Ureter (tissue), 1 donor: ENCODE data around the gene SRSF2. TPM values are rescaled to one million over a fixed set of nuclear protein-coding genes. Genes with fewer than 3 reads are reported as not detected.
"Not testable (repeated sequence)": the region's sequence is repeated elsewhere in the genome, so short reads cannot be mapped to it uniquely, and the experiment has no call there.

Source experiments
- DNase-seq: peaks from one replicate; pipeline ENCODE4 v3.0.0-alpha.2; 2020; ENCODE audit warnings: low spot score
- total RNA-seq: library from RNA; stranded (reverse); gene quantifications from one replicate; pipeline ENCODE4 v1.2.4, GENCODE V29; 2023
- donor health status: DM: yes; HTN: yes; CAD: no.

SRSF2 gene
- total RNA-seq, 1 donor from 2014 or later = 231 TPM

DNA sequence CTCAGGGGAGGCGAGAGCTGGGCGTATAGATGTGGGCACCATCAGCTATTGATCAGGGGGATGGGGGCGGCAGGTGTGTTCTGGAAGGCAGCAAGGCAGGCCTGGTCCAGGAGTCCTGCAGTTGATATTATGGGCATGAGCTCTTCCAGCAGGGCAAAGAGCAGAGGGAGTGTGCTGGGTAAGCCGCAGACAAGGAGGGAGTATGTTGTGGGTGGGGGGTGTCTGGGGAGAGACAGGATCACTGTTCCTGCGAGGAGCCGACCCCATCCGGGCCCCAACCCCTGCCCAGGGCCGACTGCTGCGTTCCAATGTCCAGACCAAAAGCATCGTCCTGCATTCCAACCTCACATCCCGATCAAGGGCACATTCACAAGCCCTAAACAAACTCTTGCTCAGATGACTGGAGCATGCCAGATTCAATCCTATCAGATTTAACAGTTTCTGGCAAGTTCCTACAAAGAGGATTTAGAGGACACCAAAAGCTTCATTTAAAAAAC is 35.6 kb downstream of the SRSF2 start:
- DNase-seq = no peak

DNA sequence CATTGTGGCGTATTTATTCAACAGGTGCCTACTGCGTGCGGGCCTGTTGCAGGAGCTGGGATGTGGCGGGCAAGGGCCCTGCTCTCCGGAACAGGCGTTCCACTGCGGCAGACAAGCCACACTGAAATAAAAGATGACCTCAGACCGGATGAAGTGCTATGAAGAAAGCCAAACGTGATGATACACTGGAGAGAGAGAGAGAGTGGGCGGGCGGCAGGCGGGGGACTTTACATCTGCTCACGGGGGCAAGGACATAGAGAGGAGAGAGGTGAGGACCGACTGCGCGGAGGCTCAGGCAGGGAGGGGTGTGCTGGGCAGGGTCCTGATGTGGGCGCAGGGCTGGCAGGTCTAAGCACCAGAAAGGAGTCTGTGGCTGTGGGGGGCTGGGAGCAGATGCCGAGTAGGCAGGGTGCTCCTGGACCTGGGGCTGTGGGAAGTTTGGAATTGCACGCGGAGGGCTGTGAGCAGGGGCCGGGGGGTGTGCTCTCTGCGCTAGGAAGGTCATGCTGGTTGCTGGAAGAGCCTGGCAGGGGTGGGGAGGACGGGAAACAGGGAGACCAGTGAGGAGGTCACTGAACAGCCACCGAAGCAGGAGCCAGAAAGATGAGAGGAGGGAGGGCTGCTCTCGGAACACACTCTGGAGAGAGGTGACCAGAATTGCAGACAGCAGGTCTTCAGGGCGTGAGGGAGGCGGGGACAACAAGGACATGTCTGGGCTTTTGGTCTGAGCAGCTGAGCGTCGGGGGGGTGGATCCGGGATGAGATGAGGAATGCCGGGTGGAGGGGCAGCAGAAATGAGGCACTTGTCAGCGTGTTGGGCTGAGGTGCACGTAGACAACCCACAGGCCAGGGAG is 36.3 kb downstream of the SRSF2 start:
- no peak for DNase-seq

DNA sequence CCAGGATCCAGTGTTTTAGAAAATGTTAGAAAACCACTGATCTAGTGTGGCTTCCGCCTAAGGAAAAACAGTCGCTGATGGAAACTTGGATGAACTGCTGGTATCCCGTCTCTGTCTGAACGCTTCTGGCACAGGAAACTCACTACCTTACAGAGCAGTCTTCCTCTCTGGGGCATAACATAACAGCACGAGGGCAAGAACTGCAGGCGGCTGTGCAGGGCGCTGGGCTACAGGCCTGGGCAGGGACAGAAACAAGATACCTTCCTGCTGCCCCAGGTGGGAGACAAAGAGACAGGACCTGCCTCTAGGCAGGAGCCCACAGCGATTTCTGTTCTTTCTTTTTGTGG is 36.9 kb downstream of the SRSF2 start:
- no peak for DNase-seq

DNA sequence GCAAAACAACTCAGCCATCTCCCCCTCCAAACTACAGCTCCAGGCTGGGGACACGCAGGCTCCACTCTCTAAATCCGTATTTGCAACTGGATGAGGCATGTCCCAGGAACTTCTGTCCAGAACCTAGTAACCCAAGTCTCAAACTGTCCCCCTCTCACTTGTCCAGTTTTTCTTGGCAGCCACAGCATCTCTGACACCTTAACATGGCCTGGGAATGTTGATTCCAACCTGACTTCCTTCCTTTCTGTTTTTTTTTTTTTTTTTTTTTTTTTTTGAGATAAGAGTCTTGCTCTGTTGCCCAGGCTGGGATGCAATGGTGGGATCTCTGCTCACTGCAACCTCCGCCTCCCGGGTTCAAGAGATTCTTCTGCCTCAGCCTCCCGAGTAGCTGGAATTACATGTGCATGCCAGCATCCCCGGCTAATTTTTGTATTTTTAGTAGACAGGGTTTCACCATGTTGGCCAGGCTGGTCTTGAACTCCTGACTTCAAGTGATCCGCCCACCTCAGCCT is 38.6 kb downstream of the SRSF2 start:
- not testable (repeated sequence) for DNase-seq

DNA sequence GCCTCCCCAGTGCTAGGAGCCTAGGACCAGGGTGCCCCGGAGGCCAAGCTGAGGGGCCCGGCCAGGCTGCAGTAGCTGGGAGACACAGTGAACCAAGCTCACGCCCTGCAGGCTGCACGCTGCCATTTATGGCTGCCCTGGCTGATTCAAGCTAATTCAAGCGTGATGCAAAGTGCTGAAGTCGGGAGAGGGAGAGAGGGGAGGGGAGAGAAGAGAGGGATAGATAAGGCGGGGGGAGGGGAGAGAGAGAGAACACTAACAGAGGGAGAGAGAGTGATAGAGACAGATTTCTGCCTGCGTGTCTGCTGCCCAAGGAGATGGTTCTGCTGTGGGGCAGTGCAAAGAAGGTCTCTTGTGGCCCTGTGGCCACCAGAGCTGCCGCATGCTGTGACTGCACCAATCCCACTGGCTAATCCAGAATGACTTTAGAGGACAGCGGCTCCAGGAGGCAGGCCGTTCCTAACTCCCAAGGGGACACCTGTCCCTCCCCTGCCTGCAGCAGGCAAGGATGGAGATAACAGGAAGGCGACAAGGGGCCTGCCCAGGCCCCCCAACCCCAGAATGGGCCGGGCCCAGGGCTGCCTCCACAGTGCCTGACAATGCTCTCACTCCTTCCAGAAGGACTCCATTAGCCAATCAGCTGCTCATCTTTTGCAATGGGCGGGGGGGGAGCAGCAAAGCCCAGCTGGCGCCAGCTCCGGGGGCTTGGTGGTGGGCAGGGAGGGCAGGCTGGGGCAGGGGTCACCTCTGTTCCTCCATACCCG is 39.2 kb downstream of the SRSF2 start:
- no peak for DNase-seq

DNA sequence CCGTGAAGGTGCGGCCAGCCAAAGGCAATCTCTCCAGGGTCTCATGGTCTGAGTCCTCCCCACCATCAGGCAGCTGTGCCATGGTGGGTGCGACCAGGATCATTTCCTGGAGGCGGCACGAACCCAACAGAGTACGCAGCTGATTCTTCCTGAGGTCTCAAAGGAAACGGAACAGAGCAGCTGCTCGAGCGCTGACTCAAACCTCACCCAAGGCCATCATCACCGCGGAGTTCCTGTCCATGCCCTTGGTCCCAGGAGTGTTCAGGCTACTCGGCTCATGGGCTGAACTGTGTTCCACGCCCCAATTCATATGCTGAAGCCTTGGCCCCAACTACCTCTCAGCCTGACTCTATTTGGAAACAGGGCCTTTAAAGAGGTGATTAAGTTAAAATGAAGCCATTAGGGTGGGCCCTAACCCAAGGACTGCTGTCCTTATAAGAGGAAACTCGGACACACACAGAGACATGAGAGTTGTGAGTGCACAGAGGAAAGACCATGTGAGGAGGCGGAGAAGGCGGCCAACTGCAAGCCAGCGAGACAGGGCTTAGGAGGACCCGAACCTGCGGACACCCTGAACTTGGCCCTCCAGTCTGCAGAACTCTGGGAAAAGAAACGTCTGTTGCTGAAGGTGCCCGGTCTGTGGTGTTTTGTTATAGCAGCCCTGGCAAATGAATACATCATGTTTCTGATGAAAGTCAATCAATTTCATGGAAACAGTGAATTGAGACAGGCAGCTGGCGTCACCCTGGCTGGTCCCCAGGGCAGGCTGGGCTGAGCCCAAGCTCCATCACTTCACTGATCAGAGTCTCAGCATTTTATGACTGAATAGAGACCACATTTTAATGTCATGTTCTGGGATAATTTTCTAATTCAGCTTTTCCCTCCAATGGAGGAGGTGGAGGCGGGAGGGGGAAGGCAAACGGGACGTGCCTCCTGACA is 40.1 kb downstream of the SRSF2 start:
- DNase-seq = no peak

DNA sequence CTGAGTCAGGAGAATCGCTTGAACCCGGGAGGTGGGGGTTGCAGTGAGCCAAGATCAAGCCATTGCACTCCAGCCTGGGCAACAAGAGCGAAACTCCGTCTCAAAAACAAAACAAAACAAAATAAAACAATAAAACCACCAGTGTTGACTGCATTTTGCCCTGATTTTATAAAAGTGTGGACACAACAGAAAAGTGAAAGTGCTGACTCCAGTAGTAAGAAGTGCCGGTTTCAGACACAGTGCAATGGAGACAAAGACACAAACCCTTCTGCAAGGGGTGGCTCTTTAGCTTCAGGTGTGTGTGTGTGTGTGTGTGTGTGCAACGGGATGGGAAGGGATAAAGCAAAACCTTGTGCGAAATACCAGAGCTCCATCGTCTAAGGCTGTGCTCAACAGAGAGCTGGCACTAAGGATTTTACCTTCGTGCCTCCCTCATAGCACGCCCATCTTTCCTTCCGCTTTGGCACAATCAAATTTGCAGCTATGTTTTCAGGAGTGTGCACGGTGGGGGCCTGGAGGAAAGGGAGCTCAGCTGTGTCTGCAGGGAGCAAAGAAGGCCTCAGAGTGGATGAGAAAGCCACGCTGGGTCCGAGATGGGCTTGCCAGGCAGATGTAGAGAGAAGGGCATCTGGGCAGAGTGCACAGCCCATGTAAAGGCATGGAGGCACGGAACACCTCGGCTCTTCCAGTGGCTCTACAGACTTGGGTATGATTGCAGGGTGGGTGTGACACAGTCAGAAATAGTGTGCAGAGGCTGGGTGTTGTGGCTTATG is 41.9 kb downstream of the SRSF2 start:
- no peak for DNase-seq

DNA sequence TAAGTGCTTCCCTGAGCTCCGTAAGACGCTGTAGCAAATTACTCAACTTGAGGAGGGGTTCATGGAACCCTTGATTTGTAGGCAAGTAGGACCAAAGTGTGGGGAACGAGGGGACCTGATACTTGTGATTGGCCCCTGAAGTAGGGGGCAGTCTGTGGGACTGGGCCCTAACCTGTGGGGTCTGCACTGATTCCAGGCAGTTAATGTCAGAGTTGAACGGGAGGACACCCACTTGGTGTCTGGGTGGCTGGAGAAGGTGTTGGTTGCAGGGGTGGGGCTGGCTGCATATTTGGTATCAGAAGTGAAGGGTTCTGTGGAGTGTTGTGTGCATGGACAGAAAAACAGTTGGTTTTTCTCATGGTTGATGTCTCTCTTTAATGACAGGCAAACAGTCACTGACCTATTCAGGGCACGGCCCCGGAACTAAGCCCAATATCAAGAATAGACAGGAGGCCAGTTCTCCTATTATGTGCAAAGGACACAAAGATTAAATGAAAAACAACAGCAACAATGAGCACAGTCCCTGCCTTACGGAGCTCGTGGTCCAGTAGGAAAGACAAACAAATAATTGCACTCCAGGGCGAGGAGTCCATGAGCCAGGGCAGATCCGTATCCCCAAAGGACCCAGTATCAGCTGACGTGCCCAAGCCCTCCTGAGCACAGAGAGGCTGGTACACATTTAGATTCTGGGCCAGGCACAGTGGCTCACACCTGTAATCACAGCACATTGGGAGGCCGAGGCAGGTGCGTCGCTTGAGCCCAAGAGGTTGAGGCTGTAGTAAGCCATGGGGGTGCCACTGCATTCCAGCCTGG is 45.5 kb downstream of the SRSF2 start:
- no peak for DNase-seq

DNA sequence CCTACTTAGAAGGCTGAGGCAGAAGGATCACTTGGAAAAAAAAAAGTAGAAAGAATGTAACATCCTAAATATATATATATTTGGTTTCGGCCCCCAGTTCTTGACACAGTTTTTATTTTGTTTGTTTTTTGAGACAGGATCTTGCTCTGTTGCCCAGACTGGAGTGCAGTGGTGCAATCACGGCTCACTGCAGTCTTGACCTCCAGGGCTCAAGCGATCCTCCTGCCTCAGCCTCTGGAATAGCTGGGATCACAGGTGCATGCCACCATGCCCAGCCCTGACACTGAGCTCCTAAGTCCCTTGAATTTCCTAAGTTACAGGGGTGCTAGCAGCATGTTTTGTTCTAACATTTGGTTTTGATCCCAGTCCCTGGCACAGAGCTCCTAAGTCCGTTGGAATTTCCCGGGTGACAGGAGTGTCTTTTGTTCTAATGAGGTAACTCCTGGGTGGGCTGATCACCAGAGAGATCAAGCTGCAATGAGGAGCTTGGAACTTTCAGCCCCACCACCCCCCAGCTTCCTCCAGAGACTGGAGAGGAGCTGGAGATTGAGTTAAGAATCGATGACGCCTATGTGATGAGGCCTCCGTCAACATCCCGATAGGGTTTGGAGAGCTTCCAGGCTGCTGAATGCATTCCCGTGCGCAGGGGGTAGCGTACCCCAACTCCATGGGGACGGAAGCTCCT is 46.4 kb downstream of the SRSF2 start:
- no peak for DNase-seq

DNA sequence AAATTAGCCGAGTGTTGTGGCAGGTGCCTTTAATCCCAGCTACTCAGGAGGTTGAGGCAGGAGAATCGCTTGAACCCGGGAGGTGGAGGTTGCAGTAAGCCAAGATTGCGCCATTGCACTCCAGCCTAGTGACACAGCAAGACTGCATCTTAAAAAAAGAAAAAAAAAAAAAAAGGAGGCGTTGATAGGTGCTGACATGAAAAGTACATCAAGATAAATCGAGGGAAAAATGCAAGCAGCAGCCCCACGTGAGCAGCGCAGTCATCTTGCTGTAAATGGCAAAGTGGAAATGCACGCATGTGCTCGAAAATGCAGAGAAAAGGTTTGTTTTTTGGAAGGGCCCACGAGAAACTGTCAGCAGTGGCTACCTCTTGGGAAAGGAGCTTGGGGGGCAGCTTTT is 47.3 kb downstream of the SRSF2 start:
- DNase-seq = no peak

DNA sequence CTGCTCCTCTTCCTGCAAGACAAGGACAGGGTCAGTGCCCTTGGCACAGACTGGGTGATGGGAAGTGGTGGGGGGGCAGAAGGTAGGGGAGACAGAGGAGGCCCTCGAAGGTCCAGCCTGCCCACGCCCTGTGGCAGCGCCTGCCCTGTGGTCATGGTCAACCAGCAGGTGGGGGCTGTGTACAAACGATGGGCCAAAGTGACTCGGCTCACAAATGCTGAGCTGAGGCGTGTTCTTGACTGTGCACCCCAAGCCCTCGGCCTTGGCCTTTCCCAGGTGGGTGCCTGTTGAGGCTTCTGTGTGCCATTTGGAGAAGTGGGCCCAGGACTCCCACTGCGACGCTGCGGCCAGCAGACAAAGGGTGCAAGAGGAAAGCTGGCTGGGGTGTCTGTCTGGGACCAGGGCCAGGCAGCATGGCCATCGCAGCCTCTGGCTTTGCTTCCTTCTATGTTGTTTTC is 48.9 kb downstream of the SRSF2 start:
- DNase-seq = no peak

DNA sequence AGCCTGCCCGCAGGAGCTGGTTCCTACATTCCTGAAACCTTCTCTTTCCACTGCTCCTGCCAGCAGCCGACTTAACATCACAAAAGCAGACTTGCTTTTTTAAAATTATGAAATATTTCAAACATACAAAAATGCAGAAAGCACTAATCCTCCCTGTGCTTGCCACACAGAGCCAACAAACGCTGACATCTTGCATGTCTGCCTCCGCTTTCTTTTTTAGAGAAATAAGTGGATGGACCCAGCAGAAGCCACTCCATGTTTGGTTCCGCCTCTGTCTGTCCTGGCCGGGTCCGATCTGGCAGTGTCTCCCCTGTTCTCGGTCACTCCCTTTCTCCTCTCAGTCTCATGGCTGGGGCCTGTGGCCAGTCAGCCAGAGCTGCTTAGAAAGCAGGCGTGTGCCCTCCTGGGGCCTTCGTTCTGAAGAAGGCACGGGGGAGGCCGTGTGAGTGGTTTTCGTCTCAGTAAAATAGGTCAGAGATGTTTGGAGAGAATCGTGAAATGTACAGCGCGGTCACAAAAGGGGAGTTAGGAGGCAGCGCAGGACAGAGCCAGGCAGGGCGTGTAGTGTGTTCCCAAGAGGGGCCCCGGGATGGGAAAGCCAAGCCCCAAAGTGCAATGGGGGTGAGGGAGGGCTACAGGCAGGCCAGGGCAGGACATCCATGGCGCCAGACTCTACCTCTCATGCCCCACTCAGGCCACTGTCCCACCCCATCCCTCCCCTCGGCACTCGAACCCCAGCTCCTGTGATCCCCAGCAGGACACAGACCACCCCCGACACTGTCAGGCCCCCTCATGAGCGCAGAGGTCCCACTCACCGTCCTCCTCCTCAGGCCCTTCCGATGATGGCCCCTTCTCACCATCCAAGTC is 49.6 kb downstream of the SRSF2 start:
- DNase-seq = no peak

DNA sequence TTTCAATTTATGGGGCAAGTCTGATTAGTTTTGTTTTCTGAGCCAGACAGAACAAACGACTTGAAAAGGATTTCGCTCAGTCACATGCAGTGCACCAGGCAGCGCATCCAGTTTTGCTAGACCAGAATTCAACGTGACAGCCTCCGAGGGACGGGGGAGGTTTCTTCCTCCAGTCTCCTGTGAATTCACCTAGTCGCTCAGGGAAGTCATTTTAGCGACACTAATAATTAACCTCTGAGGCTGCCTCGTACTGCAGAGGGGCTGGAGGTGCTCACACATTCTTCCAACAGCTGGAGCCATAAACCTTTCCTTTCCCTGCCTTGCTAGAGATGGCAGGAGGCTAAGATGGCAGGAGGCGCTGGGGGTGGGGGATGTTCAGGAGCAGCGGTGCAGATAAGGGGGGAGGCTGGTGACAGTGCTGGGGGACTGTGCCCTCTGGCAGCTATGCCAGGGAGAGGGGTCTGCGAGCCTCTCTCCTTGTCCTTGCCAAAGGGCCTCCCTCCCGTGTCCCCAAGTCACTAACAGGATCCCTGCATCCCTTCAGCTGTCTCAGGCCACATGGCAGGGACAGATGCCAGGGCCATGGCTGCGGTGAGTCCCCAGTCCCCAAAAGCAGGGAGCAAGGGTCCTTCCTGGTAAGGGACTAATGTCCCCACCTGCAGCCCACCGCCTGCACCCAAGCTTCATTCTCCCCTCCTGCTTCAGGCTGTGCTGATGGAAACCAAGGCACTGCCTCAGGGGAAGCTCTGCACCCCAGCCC is 50.4 kb downstream of the SRSF2 start:
- DNase-seq = no peak

DNA sequence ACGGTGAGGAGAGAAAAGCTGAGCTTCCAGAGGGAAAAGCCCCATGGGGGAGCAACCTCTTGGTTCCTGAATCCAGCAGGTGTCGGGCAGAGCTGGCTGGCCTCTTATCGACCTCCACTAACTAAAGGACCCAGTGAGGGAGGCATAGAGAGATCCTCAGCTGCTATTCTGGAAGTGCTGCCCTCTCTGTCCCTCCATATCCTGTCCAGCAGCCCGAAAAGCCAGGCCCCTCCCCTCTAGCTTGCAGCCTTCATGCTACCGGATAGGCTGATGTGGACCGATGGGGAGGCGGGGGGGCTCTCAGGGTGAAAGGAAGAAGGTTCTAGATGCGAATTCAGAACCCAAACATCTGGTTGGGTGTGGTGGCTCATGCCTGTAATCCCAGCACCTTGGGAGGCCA is 51.3 kb downstream of the SRSF2 start:
- DNase-seq = no peak

DNA sequence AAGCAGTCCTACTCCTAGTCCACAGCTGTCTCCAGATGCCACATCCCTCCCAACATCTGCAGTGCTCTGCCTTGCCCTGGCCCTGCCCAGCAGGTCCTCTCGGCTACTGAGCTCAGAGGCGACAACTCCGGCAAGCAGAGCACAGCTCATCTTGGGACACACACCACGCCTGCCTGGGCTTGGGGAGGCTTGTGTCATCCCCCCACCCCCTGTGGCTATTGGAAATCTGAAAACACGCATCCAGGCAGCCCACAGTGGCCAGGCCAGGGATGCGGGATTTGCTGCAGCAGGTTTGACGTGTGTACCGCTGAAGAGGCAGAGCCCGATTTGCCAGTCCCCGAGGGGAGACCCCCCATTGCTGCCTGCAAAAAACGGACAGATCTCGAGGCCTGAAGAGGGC is 51.8 kb downstream of the SRSF2 start:
- no peak for DNase-seq

DNA sequence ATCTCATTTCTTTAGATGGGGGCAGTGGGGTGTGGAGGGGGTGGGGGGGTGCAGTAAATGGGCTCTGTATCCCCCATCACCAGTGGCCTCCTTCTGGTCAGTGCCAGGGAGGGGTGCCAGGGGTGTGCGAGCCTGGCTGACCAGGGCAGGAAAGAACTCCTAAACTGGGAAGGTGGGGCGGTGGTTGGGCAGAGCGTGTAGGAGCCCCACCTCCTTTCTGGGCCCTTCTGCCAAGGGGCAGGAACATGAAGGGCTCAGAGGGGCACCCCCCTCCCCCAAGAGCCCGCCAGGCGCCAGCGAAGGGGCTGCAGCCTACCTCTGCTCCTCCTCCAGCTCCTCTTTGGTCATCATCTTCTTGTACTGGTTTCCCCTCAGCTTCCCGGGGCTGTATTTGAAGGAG is 52.4 kb downstream of the SRSF2 start:
- no peak for DNase-seq
